Effector CD4-positive, alpha-beta T cell (primary cell): Measurements from ENCODE around the gene JPH3.
"Not testable (repeated sequence)": the region's sequence is repeated elsewhere in the genome, so short reads cannot be mapped to it uniquely, and the experiment has no call there.

Source experiments
- DNase-seq: peaks from one replicate; pipeline ENCODE4 v3.0.0-alpha.2; 2020

JPH3 gene

DNA sequence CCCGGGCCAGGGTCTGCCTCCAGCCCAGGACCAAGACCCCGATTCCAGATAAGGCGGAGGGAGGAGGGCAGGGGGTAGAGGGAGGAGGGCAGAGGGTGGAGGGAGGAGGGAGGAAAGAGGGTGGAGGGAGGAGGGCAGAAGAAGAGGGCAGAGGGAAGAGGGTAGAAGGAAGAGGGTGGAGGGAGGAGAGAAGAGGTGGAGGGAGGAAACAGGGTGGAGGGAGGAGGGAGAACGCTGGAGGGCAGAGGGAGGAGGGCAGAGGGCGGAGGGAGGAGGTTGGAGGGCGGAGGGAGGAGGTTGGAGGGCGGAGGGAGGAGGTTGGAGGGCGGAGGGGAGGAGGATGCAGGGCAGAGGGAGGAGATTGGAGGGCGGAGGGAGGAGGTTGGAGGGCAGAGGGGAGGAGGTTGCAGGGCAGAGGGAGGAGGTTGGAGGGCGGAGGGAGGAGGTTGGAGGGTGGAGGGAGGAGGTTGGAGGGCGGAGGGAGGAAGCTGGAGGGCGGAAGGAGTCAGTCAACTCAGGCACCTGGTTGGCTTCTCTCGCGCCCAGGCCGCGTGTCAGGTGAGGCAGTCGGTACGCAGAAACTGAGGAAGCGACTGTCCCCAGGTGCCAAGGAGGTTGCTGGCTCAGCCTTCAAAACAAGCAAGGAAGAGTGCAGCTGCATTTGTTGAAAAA lies 98.2 kb downstream of the JPH3 start:
- no peak for DNase-seq

DNA sequence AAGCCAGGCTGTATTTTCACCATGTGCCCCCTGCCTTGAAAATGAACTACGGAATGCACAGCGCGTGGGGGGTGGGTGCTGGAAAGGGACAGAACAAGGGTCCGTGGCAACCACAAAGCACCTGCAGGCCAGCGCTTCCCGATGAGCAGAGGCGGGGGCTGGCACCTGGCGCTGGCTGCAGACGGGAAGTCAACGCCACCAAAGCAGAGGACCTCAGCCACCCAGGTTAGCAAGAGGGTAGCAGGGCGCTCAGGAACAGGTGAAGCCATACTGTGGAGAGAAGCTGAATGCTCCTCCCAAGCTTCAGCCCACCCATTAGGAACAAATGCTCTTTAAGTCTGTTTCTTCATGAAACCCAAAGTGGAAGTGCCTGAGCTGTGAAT lies 98.8 kb downstream of the JPH3 start:
- no peak for DNase-seq

DNA sequence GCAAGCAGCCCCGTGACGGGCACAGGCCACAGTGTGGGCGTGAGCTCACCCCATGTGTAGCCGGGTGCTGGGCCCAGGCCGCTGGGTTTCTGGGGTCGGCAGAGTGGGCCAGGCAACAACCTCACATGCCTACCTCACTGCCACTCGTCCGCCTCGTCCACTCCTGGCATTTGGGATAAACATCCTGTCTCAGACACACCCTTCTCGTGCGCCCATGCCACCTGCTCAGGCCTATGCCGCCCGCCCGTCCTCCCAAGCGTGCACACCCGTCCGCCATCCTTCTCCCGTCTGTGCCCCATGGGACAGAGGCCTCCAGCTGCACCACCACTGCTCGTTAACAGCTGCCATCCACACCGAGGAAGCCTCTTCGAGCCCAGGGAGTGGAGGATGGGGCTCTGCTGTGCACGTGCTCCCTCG lies 99.2 kb downstream of the JPH3 start:
- no peak for DNase-seq

DNA sequence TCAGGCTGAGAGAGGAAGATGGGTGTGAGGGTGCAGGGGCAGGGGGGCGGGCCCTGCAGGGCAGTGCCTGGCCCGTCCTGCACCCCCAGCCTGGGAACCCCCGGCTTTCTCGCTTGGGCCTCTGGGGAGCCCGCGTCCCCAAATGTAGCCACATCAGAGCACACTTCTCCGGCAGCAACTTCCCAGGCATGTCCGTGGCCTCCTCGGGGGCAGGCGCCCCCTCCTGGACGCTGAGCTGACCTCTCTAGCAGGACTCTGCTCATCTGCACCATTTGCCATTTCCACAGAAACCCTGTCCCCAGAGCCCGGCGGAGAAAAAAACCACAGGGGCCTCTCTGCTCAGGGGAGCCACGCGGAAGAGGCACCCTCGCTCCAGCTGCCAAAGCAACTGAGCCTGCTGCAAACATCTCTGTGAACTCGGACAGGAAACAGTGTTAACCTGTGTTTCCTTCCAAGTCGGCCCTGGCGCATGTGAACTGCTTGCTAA lies 100.1 kb downstream of the JPH3 start:
- no peak for DNase-seq

- no peak for DNase-seq
These were observed 100.8 kb downstream of the JPH3 start for GRCh38 chr16:87703071-87703470.

GRCh38 chr16:87703835-87704375 lies 101.6 kb downstream of the JPH3 start:
- DNase-seq, result no peak

GRCh38 chr16:87704754-87705353 lies 102.5 kb downstream of the JPH3 start:
- no peak for DNase-seq

DNA sequence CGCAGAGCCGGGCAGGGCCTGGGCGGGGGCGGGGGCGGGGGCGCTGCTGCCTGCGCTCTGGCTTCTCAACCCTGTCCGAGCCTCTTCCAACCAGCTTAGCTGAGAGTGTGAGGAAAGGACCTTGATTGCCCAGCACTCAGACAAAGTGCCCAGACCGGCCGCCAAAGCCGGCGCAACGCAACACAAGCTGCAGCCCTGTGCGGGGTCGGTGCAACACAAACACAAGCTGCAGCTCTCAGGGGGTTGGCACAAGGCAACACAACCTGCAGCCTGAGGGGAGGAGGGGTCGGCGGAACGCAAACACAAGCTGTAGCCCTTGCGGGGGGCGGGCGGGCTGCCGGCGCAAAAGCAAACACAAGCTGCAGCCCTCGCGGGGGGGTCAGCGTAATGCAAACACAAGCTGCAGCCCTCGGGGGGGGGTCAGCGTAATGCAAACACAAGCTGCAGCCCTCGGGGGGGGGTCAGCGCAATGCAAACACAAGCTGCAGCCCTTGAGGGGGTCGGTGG lies 103.5 kb downstream of the JPH3 start:
- no peak for DNase-seq

DNA sequence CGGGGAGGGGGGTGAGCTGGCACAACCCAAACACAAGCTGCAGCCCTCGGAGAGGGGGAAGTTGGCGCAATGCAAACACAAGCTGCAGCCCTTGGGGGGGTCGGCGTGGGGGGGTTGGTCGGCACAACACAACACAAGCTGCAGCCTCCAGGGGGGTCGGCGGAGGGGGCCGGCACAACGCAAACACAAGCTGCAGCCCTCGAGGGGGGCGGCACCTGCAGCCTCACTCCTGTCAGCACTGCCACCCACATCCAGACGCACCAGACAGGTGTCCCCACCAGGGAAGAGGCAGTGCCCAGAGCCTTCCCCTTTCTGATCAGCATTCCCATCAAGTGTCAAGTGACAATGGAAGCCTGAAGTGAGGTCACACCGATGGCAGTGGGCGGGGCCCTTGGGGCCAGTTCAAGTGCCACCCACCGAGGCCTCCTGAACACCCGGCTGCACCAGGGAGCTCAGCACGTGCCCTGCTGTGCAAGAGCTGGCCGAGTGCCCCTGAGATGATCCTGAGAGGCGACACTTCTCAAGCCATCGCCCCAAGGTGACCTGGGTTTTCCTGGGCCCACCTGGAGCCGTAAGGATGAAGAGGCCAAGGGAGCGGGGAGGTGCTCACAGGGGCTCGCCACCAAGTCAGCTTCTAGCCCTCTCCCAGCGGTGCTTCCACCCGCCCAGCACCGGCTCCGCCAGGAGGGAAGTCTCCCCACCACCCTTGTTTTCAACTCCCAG lies 104.1 kb downstream of the JPH3 start:
- no peak for DNase-seq

DNA sequence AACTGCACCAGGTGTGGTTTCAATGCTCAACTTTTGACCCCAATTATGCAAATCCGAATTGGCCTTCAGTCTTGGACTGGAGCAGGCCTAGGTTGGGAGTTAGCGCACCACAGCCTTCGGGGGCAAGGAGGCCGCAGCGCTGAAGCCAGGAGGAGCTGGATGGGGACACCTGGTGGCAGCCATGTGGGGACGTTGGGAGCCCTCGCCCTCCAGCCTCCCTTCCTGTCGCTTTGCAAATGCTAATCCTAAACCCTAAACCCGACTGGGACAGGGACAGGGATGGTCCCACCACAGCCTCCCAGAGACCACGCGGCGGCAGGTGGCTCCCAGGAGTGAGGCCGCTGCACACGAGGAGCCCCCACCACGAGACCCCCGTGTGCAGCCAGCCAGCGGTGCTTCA lies 104.8 kb downstream of the JPH3 start:
- DNase-seq, result no peak

- no peak for DNase-seq
These were observed 105.6 kb downstream of the JPH3 start for GRCh38 chr16:87707714-87708580.

DNA sequence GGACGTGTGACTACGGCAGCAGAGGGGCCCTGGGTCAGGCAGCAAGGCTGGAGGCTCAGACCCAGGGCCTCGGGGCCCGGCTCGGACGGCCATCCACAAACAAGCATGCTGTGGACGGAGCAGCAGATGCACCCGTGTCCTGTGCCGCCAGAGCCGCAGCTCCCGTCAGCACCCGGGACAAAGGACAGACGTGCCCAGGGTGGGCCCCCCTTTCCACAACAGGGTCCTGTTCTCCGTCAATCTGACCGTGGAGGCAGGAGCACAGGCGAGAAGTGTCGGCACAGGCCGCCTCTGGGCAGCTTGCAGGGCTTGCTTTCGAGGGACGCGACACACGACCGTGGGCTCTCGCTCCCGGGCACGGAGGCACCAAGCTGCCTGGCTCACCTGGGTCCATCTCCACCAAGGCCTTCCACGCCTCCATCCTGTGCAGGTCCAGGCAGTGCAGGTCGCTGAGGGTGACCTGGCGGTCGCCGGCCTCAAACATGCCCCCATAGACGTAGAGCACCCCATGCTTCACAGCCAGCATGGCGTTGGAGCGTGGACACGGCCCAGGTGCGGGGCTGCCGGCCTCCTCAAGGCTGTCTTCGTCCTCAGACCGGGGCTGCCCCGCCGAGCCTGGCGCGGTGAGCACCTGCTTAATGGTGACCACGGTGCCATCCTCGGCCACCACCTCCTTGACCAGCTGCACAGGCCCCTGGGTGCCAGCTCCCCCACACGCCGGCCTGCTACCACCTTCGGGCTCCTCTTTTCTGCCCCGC lies 106.8 kb downstream of the JPH3 start:
- DNase-seq, result no peak

- DNase-seq, result no peak
These were observed 107.4 kb downstream of the JPH3 start for GRCh38 chr16:87709677-87710076.

DNA sequence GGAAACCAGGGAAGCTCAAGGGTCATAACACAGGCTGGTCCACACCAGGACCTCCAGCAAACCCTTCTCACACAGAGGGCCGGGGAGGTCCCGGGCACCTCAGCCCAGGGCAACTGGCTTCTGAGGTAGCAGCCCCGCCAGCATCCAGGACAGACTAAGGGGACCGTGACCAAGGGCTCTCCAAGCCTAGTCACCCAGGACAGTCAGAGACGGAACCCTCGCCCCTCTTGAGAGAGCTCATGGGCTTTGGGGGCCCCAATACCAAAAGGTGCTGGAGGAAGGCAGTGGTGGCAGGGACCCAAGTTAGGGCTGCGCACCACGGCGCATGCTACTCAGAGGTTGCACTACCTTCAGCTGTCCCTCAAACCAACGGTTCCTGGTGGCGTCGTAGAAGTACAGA lies 108.6 kb downstream of the JPH3 start:
- DNase-seq, result no peak

DNA sequence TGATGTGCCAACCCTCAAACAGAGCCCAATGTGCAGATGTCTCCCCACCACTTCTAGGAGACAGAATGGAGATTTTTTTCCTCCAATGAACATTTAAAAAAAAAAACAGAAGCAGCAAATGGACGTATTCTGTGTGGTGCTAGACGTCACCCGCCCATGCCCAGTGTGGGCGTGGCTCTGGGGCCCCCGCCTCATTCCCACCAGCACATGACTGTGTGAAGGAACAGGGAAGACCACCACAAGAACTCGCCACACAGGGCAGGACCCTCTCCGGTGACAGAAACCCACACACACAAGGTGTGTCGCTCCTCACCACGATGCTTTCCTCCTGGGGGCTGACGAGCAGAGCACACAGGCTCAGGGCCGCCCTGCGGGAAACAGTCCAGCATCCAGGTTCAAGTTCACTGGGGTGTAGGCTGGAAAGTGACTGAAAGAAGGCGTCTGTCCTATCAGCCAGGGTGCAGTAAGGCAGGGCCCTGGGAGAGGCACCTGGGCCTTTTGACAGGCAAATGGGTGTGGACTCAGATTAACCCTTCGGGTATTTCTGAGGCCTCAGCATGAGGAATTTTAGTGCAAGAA lies 110.0 kb downstream of the JPH3 start:
- DNase-seq, result no peak

- peak; percentile 43 for DNase-seq
These were observed 111.3 kb downstream of the JPH3 start for GRCh38 chr16:87713451-87714229.

DNA sequence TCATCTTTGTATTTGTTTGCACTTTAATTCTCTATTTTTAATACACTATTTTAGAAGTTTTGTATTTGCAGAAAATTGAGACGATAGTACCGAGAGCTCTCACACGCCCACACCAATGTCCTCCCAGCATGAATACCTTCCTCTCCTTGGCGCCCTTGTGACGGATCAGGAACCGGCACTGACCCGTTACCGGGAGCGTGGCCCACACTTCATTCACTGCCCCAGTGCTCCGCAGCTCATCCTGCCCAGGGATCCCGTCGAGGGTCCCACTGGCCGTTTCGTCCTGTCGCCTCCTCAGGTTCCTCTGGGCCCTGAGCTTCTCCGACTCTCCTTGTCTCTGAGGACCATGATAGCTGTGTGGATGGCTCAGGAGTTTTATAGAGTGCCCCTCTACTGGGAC lies 112.9 kb downstream of the JPH3 start:
- DNase-seq, result no peak

DNA sequence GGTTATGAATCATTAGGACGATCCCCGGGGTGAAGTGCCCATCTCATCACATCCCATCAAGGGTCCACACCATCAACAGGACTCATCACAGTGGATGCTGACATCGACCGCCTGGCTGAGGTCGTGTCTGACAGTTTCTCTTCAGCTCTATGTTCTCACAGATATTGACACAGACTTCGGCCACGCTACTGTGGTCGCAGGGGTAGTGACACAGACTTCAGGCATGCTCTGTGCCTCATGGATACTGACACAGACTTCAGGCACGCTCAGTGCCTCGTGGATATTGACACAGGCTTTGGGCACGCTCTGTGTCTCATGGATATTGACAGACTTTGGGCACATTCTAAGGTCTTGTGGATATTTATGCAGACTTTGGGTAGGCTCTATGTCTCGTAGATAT lies 113.3 kb downstream of the JPH3 start:
- DNase-seq, result no peak

- DNase-seq, result not testable (repeated sequence)
These were observed 116.5 kb downstream of the JPH3 start for GRCh38 chr16:87718831-87719230.

GRCh38 chr16:87720446-87720845 lies 118.1 kb downstream of the JPH3 start:
- no peak for DNase-seq
